Measurements from ENCODE around the gene PHOX2A. TPM values are rescaled to one million over a fixed set of nuclear protein-coding genes. Genes with fewer than 3 reads are reported as not detected.
"Not testable (repeated sequence)": the region's sequence is repeated elsewhere in the genome, so short reads cannot be mapped to it uniquely, and the experiment has no call there.

Gene PHOX2A
- total RNA-seq (2021; fragmentation: NEBNext Ultra II Directional; extraction: Animal tissue kit (Norgen Biotek cat#: 25700)) = not detected
- long read RNA-seq = 0 reads

GRCh38 chr11:72244060-72244360 lies at the start of gene PHOX2A:
Gene PHOX2A (minus strand): TSS chr11:72244176. CDS start chr11:72244004, 172 bp downstream.
- TF ChIP-seq CTCF (IDR thresholded peaks at IDR 0.05) = no peak
- DNase-seq = no peak
- Mint-ChIP-seq H3K27ac (no peak within 1 kb of the TSS), H3K4me1 (ENCODE audit: low read depth) (peaks cover 26% of the 10 kb centered on the region), H3K36me3 (ENCODE audit: low read depth) (peaks cover 5% of the 10 kb centered on the region; the same call in 1 of the 2 replicates), H3K9me3 (no peaks in the 10 kb centered on the region), H3K27me3 (ENCODE audit: insufficient read depth) (peaks cover 34% of the 10 kb centered on the region), H3K4me3 (no peak within 1 kb of the TSS)

DNA sequence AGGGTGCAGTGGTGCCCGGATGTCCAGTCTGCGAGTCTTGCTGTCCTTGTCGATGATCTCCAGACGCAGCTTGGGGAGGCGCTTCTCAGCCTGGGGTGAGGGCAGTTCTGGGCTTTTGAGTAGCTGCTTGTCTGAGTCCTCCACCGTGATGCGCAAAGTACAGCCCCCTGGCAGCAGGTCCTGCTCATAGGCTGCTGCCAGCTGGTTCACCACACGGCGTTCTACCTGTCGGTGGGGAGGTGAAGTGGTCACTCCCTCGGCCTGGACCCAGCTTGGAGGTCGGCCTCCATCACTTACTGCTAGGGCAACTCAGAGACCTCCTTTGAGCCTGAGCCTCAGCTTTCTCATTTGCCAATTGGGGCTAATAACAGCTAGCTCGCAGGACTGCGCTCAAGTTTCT lies 49.4 kb upstream of the PHOX2A start:
- H3K27ac Mint-ChIP-seq = no peak overlapping the region
- H3K4me3 Mint-ChIP-seq = no peak overlapping the region
- 0 out of 2 replicates have a peak, but pooled peaks cover 8% of the 10 kb centered on the region for H3K36me3 Mint-ChIP-seq (ENCODE audit: low read depth)
- H3K27me3 Mint-ChIP-seq (ENCODE audit: insufficient read depth) = no peaks in the 10 kb centered on the region; the same call in 1 of the 2 replicates
- H3K9me3 Mint-ChIP-seq = no peaks in the 10 kb centered on the region
- H3K4me1 Mint-ChIP-seq (ENCODE audit: low read depth) = no peaks in the 10 kb centered on the region
- no peak for DNase-seq
- no peak for TF ChIP-seq CTCF (IDR thresholded peaks at IDR 0.05)

DNA sequence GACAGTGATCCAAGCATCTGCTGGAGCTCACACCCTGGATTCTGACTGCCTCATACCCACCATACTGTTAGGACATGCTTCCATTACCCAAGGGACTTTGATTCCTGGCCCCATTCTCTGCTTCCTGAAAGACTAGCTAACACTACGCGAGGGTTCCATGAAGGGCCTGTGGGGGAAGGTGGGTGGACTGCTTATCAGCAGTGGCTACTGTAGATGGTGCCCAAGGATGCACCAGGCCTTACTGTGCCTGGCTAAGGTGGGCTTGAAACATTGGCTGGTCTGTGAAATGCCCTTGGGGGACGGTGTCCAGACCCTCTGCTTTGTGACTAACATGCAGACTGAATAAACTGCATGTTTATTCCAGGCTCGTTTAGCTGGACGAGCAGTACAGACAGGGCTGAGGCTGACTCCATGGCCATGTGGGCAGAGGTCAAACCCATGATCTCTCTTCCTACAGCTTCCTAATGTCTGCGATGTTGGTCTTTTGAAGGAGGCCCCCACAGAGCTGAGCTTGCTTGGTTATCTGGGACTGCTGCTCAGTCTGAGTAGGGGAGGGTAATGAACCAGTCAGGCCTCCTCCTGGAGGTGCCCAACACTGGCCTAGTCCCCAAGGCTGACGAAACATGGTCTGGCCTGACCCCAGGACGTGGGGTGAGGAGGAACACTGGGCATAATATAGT lies 48.3 kb upstream of the PHOX2A start:
- H3K36me3 Mint-ChIP-seq (ENCODE audit: low read depth) = 0 out of 2 replicates have a peak, but pooled peaks cover 8% of the 10 kb centered on the region
- H3K27ac Mint-ChIP-seq = no peak overlapping the region
- H3K4me1 Mint-ChIP-seq (ENCODE audit: low read depth) = no peaks in the 10 kb centered on the region
- H3K4me3 Mint-ChIP-seq = no peak overlapping the region
- no peak for DNase-seq
- H3K9me3 Mint-ChIP-seq = no peaks in the 10 kb centered on the region
- no peak for TF ChIP-seq CTCF (IDR thresholded peaks at IDR 0.05)
- H3K27me3 Mint-ChIP-seq (ENCODE audit: insufficient read depth) = no peaks in the 10 kb centered on the region

DNA sequence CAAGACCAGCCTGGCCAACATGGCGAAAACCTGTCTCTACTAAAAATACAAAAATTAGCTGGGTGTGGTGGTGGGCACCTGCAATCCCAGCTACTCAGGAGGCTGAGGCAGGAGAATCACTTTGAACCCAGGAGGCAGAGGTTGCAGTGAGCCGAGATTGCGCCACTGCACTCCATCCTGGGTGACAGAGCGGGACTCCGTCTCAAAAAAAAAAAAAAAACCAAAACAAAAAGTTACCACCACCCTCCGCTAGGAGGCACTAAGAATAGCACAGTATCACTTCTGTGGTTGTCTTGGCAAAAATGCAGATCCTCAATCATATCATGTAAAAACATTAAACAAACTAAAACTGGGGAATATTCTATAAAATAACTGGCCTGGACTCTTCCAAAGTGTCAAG lies 46.8 kb upstream of the PHOX2A start:
- H3K4me1 Mint-ChIP-seq (ENCODE audit: low read depth) = not testable (repeated sequence)
- TF ChIP-seq CTCF (IDR thresholded peaks at IDR 0.05) = peak; percentile 86

GRCh38 chr11:72287293-72287692 lies 43.3 kb upstream of the PHOX2A start:
- no peaks in the 10 kb centered on the region for H3K4me1 Mint-ChIP-seq (ENCODE audit: low read depth)
- no peak for TF ChIP-seq CTCF (IDR thresholded peaks at IDR 0.05)
- no peaks in the 10 kb centered on the region for H3K27me3 Mint-ChIP-seq (ENCODE audit: insufficient read depth)
- no peak for DNase-seq
- H3K27ac Mint-ChIP-seq = no peak overlapping the region
- H3K9me3 Mint-ChIP-seq = no peaks in the 10 kb centered on the region
- H3K36me3 Mint-ChIP-seq (ENCODE audit: low read depth) = no peaks in the 10 kb centered on the region
- no peak overlapping the region for H3K4me3 Mint-ChIP-seq

More for the DNA sequence above, 46.8 kb upstream of the PHOX2A start:
- H3K4me3 Mint-ChIP-seq; H3K27ac Mint-ChIP-seq; H3K9me3 Mint-ChIP-seq; H3K36me3 Mint-ChIP-seq (ENCODE audit: low read depth); DNase-seq; H3K27me3 Mint-ChIP-seq (ENCODE audit: insufficient read depth): not testable (repeated sequence)
